ENCODE data around the gene GBP7. TPM values are rescaled to one million over a fixed set of nuclear protein-coding genes. Genes with fewer than 3 reads are reported as not detected.
"Not testable (repeated sequence)": the region's sequence is repeated elsewhere in the genome, so short reads cannot be mapped to it uniquely, and the experiment has no call there.

Gene GBP7
- total RNA-seq, result under 1 TPM in 1 of 2 donors, not detected in 1; 0.09 TPM
- polyA plus RNA-seq (ENCODE audit: insufficient read length in 6 of 6), result under 1 TPM; 0.09 to 0.39 (median 0.19) TPM
- long read RNA-seq, donor 1, result 0 reads
- long read RNA-seq, donor 2, result 0 reads
- long read RNA-seq, donor 3, result 0 reads
- long read RNA-seq, donor 4, result 0 reads
- long read RNA-seq, donor 5, result 0 reads
- long read RNA-seq, donor 6, result 0 reads
- long read RNA-seq, donor 7, result 0 reads
- long read RNA-seq, donor 8, result 0 reads
- long read RNA-seq, donor 9, result 0 reads
- long read RNA-seq, donor 10, result 0 reads
- long read RNA-seq, donor 11, result 0 reads
- long read RNA-seq, donor 12, result 0 reads

GRCh38 chr1:89175601-89176256 is at the start of gene GBP7:
Gene GBP7, minus strand, starts transcription at chr1:89176003. Its CDS starts 4,068 bp downstream, at chr1:89171935.
- Histone ChIP-seq H3K36me3 (no peaks in the 10 kb centered on the region), H3K4me3 (no peak within 1 kb of the TSS), H3K27me3 (no peaks in the 10 kb centered on the region), H3K4me1 (no peaks in the 10 kb centered on the region), H3K27ac (no peak within 1 kb of the TSS), H3K9me3 (no peaks in the 10 kb centered on the region)
- no peak for TF ChIP-seq CTCF (IDR thresholded peaks at IDR 0.05)
- intact Hi-C loops (cut with DNase I), result no loop called here
- ATAC-seq (no peak), DNase-seq (no peak)

GRCh38 chr1:89221341-89221740 is 45.5 kb upstream of the GBP7 start:
- DNase-seq (no peak), ATAC-seq (no peak)
- Histone ChIP-seq H3K9me3 (peaks cover 0 to 15% of the 10 kb centered on the region in 2 donors), H3K27me3 (no peaks in the 10 kb centered on the region), H3K4me3 (no peak overlapping the region), H3K36me3 (no peaks in the 10 kb centered on the region), H3K4me1 (no peaks in the 10 kb centered on the region), H3K27ac (no peak overlapping the region)
- intact Hi-C loops (cut with DNase I), result no loop called here
- no peak for TF ChIP-seq CTCF (IDR thresholded peaks at IDR 0.05)

- H3K27me3 ChIP-seq; H3K27ac ChIP-seq; H3K4me3 ChIP-seq; intact Hi-C loops (cut with DNase I); H3K36me3 ChIP-seq; ATAC-seq; H3K4me1 ChIP-seq; DNase-seq; H3K9me3 ChIP-seq: not testable (repeated sequence)
Measured at GRCh38 chr1:89219851-89220250, 44.0 kb upstream of the GBP7 start.

GRCh38 chr1:89218941-89219340 is 43.1 kb upstream of the GBP7 start:
- H3K36me3 ChIP-seq; H3K4me3 ChIP-seq; H3K27ac ChIP-seq; H3K27me3 ChIP-seq; H3K4me1 ChIP-seq; intact Hi-C loops (cut with DNase I); DNase-seq; H3K9me3 ChIP-seq; ATAC-seq: not testable (repeated sequence)

GRCh38 chr1:89213347-89213746 is 37.5 kb upstream of the GBP7 start:
- Histone ChIP-seq H3K27me3 (no peaks in the 10 kb centered on the region), H3K4me1 (no peaks in the 10 kb centered on the region), H3K36me3 (no peaks in the 10 kb centered on the region), H3K4me3 (no peak overlapping the region), H3K27ac (no peak overlapping the region), H3K9me3 (peaks cover 0 to 21% of the 10 kb centered on the region in 2 donors)
- TF ChIP-seq CTCF (IDR thresholded peaks at IDR 0.05), result no peak
- ATAC-seq (no peak), DNase-seq (no peak)
- intact Hi-C loops (cut with DNase I), result no loop called here

- Histone ChIP-seq H3K27ac (no peak overlapping the region), H3K36me3 (no peaks in the 10 kb centered on the region), H3K9me3 (peaks cover 0 to 21% of the 10 kb centered on the region in 2 donors), H3K4me1 (no peaks in the 10 kb centered on the region), H3K4me3 (no peak overlapping the region), H3K27me3 (no peaks in the 10 kb centered on the region)
- ATAC-seq (no peak), DNase-seq (no peak)
- no peak for TF ChIP-seq CTCF (IDR thresholded peaks at IDR 0.05)
- intact Hi-C loops (cut with DNase I), result no loop called here
Measured at GRCh38 chr1:89211035-89211634, 35.3 kb upstream of the GBP7 start.
